HG02938 (cell line): Measurements from ENCODE around the gene HSH2D.
"Not testable (repeated sequence)": the region's sequence is repeated elsewhere in the genome, so short reads cannot be mapped to it uniquely, and the experiment has no call there.

Experiments used
- ATAC-seq: cut with Tn5 transposase; IDR thresholded peaks from one replicate; pipeline ENCODE4 v1.9.1; 2021; ENCODE audit warnings: mild to moderate bottlenecking, moderate library complexity; ENCODE audit not compliant: unreplicated experiment

HSH2D gene, protein sequence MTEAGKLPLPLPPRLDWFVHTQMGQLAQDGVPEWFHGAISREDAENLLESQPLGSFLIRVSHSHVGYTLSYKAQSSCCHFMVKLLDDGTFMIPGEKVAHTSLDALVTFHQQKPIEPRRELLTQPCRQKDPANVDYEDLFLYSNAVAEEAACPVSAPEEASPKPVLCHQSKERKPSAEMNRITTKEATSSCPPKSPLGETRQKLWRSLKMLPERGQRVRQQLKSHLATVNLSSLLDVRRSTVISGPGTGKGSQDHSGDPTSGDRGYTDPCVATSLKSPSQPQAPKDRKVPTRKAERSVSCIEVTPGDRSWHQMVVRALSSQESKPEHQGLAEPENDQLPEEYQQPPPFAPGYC

DNA sequence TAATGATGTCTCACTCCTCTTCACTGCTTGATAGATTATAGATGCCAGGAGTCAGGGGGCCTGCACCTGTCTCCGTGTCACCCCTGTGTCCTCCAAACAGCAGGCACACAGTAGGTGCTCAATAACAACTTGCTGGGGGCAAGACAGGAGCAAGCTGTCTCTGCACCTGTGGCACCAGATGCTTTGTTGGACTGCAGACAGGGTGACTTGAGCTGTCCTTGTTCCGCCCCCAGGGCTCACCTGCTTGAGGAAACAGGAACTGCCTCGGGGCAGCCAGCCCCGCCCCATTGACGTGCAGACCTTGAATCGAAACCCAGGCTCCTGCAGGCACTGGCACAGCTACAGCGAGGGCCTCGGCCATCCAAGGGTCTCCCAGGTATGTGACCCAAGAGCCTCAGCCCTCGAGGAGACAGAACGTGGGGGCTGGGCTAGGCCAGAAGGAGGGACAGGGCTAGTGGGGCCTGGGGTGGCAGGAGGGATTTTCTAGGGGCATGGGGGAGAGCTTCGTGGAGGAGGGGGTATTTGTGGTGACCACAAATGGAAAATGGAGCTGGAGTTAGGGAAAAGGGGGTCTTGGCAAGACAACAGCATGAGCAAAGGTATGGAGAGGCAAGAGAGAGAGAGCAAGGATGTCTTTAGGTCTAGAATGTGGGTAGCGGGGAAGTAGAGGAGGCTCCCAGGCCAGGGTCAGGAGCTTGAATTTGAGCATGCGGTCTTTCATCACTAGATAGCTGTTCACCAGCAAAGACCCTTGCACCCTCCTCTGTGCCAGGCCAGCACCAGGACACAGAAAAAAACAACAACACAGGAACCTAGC, at the start of gene HSH2D:
HSH2D (plus strand) TSS at position 287 of the 817 bp plus-strand sequence. CDS start 5,066 bp downstream, outside the sequence.
- peak; percentile 50 for ATAC-seq

DNA sequence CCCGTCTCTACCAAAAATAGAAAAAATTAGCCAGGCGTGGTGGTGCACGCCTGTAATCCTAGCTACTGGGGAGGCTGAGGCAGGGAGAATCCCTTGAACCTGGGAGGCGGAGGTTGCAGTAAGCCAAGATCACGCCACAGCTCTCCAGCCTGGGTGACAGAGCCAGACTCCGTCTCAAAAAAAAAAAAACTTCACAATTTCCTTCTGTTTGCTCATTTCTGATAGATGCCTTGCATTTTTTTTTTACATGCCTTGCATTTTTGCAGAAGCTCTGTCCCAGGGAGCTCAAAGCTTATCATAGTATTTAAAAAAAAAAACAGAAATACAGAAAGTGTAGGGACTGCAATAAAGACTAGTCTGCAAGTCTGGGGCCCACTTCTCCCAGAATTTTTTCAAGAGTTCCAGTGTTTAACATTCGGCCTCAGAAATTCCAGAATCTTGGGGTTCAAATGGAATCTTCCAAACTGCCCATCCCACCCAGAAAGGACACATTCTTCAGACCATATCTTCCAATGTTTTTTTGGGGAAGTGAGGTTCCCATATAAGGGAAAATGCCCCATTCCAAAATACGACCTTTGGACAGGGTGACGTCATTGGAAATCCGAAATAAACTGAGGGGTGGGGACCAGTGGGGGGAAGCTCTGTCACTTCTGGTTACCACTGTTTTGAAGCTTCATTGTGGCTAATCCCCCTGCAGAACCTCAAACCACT, 49.0 kb upstream of the HSH2D start:
- no peak for ATAC-seq

DNA sequence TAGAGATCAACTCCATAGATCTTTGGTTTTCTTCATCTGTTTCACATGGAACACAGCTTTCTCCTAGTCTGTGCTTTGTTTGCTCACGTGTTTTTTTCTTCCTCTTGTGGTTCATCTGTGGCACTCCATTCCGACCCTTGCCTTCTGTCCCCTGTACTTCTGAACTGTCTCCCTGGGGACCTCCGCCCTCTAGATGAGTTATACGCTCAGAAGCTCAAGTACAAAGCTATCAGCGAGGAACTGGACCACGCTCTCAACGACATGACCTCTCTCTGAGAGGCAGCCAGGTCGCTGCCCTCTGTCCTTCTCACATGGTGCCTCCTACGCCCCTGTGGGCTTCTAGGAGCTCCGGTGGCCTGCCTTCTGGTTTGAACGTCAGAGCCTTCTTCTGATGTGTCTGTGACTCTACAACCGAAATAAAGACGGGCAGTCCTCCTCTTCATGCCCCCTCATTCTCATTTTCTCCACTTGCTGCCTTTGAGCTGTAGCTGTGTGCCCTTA, 48.4 kb upstream of the HSH2D start:
- ATAC-seq: no peak

DNA sequence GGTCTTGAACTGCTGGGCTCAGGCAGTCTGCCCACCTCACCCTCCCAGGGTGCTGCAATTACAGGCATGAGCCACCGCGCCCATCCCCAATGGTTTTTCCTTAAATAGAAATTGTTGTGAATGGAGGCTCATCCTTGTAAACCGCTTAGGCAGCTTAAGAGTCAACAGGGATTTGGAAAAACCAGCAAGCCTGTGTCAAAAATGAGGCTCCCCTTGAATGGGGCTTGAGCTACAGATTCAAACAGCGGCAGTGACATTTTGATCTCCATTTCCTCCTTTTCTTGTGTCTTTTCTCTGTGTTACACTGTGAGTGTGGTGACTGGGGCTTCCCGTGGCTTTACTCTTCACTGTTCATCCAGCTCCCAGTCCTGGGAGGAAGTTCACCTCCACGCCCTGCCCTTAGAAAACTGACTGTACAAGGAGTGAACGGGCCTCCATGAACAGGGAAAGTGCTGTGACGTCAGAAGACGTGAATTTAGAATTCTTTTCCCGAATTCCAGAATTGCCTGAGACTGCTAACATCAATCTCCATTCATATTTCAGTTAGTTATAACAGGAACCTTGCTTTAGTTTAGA, 47.1 kb upstream of the HSH2D start:
- ATAC-seq: no peak

DNA sequence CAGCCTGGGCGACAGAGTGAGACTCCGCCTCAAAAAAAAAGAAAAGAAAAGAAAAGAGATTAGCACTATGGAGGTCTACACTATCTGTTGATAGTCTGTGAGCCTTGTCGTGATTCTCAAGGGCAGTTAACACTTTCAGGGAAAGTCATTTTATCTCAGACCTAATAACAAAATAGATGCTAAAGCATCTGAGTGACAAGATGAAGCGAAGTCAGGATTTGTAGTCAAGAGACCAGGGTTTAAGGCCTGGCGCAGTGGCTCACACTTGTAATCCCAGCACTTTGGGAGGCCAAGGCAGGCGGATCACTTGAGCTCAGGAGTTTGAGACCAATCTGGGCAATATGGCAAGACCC, 45.1 kb upstream of the HSH2D start:
- ATAC-seq: no peak

DNA sequence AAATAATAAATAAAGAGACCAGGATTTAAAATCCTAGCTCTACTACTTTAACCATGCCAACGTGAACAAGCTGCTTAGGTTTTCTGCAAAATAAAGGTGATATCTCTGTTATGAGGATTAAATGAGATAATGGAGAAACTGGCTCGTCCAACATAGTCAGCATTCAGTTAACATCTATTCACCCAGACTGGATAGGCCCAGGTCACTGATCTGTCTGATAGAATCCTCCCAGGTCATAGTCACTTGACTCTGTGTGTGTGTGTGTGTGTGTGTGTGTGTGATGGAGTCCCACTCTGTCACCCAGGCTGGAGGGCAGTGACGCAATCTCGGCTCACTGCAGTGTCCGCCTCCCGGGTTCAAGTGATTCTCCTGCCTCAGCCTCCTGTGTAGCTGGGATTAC, 44.7 kb upstream of the HSH2D start:
- no peak for ATAC-seq

DNA sequence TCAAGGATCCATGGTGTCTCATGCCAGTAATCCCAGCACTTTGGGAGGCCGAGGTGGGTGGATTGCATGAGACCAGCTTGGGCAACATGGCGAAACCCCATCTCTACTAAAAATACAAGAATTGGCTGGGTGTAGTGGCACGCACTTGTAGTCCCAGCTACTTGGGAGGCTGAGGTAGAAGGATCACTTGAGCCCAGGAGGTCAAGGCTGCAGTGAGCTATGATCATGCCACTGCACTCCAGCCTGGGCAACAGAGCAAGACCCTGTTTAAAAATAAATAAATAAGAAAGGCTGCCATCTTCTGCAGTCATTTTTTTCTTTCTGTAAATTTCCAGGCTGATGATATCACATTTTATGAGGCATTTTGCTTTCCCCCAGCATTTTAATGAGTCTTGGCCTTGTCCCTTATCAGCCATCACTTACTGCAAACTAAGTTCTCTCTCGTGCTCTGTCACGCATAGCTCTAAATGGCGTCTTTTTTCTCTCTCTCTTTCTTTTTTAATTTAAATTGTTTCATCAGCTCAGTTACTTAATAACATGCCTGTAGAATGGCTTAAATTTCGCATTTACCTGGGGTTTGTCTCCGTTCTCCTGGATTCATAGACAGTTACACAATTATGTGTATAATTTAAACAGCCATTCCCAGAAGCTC, 44.0 kb upstream of the HSH2D start:
- ATAC-seq: not testable (repeated sequence)

DNA sequence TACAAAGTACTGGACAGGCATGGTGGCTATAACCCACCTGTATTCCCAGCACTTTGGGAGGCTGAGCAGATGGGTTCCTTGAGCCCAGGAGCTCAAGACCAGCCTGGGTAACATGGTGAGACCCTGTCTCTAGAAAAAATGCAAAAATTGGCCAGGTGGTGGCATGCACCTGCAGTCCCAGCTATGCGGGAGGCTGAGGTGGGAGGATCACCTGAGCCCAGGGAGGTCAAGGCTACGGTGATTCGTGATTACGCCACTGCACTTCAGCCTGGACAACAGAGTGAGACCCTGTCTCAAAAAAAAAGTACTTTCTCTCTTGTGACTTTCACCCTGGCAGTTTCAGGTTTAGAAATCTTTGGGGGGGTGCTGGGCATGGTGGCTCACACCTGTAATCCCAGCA, 43.0 kb upstream of the HSH2D start:
- no peak for ATAC-seq

DNA sequence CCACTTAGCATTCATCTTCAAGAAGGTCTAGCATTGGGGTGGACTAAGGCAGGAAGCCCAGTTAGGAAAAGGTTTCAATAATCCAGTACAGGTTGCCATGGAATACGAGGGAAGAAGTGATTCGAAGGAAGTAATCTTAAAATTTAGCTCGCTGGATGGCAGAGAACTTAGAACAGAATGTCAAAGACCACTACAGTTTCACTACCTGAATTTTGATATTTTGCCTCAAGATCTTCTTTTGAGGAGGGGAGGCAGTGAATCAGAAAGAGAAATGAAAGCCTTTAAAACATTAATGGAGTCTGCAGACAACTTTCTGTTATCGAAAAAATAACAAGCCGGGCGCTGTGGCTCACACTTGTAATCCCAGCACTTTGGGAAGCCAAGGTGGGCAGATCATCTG, 38.8 kb upstream of the HSH2D start:
- ATAC-seq: no peak

DNA sequence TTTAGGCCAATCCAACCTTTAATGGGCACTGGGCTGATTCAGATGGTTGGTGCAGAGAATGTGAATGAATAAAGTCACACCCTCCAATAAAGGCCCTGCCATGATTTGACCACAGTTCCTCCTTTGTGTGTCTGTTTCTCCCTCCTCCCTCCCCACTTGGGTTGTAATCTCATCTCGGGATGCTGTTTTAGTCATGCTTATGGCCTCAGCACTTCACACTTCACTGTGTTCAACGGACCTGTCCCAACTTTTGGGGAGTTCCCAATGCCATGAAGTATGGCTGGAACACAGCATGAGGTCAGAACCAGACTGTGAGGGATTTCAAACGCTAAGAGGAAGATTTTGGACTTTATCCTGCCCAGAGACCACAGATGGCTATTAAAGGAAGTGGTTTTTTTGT, 37.4 kb upstream of the HSH2D start:
- ATAC-seq: no peak

DNA sequence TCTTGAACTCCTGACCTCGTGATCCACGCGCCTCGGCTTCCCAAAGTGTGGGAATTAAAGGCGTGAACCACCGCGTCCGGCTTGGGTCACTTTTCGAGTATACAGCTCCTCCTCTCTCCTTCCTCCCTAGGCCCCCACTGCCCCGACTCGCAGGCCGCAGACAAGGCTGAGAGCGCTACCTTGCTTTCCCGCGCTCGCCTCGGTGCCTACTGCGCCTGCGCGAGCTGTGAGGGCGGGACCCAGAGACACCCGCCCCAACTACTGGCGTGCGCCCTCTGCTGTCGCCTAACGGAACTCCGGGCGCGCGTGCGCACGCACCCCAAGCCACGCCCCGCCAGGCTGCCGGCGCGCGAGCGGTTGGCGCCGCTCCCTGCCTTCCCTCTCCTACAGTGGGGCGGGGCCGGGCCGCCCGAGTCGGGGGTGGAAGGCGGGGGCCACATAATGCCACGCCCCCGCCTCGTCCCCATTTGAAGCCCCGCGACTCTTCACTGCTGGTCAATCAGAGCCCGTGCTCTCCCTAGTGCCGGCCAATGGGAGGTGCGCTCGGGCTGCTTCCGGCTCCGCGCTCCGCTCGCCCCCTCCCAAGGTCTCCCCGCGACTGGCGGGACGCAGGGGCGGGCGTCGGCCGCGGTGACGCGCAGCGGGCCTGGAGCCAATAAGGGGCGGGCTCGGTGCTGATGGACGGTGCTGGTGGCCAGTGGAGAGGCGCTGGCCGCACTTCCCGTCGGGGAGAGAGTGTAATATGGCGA, 32.2 kb upstream of the HSH2D start, which contains the start of gene RAB8A:
RAB8A (plus strand) TSS at position 730 of the 749 bp plus-strand sequence; CDS start at position 743, 13 bp downstream.
- peak; percentile 82 for ATAC-seq

DNA sequence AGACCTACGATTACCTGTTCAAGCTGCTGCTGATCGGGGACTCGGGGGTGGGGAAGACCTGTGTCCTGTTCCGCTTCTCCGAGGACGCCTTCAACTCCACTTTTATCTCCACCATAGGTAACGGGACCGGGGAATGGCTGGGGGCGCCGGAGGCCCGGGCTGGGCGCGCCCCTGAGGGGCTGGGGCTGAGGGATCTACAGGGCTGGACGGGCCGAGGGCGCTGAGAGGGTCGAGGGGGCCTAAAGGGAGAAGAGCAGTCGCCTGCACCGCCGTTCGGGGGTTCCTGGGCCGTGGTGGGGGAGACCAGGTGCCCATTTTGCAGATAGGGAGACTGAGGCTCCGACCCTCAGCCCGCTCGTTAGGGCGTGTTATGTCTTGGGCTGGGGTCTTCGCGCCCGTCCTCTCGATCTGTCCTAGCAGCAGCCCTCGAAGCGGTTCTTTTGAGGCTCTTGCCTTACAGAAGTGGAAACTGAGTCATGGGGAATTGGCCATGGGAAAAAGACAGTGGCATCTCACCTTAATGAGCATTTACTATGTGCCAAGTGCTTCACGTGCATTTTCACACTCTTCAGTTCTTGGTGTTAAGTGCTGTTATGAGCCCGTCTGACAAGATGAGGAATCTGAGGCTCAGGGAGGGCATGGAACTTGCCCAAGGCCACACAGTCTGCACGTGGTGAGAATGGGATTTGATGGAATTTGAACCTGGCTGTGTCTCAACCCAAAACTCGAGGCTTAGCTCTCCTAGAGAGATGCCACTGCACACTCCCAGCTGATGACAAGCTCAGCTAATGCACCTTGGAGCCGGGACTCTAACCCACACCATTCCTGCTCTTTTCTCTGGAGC, 31.4 kb upstream of the HSH2D start:
- ATAC-seq: no peak

DNA sequence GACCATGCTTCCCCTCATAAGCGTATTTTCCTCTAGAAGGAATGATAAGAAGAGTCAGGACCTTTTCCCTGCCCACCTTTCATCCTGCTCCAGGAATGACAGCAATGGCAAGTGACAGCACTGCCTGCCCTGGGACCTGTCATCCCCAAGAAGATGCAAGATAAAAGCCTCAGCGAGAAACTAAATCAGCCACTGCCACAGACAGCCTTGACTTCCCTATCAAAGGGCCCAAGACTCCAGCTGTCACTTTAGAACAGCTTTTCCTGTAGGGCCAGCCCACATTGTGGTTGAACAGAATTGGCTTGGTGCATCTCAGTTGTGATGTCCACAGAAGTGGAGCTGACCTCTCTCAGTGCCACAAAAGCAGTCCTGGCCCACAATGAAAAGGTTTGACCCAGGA, 30.7 kb upstream of the HSH2D start:
- no peak for ATAC-seq

DNA sequence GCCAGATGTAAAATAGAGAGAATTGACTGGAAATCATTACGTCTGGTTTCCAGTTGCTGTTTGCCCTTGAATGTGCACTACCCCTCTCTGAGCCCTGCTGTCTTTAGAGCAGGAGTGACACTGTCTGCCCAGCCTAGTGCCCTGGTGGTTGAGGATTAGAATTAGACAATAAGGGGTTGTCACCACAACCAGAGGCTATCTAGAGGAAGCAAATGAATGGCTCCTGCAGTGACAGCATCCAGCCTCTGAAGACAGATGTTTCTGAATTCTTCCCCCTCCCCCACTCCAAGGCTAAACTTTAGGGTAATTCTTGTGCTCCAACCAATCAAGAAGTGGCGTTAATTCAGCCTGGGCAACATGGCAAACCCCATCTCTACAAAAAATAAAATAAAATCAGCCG, 29.8 kb upstream of the HSH2D start:
- ATAC-seq: no peak

DNA sequence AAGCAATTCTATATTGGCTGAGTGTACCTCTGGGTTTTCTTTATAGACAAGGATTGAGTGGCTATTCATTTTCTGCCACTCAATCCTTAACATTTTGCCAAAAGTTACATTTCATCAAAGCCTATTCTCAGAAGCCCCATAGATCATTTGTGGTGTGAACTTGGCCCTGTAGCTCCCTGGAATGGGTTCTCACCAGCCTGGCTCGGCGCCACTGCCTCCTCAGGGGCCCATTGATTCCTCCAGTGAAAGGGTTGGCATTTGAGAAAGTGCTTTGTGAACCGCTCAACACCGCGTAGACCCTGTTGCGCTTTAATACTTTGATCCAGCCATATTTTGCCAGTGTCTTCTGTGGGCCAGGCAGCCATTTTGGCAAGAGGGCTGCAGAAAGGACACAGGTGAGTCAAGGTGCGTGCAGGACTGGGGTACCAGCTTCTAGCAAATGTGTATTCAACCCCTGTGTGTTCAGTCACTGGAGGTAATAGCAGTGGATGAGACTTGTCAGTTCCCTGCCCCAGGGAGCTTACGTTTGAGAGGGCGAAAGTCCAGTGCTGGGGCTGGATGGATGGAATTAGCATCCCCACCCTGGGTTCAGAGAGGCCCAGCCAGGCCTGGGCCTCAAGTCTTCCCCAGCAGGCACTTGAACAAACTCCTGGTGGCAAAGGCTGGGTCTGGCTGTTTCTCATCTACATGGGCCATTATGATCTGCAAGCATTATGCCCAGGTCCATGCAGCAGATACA, 28.0 kb upstream of the HSH2D start:
- ATAC-seq: no peak

DNA sequence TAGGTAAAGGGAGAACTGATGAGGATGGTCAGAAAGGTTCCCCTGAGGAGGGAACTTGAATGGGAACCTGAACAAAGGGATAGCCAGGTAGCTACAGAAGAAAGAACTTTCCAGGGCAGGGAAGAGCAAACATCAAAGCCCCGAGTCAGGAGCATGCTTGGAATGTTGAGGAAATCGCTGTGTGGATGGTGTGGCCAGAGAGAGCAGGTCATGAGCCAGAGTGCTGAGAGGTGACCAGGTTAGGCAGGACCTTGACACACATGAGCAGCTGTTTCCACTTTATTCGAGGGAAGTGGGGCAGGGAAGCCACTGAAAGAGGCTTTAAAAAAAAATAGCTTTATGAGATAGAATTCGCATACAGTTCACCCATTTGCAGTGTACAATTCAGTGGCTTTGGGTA, 27.4 kb upstream of the HSH2D start:
- ATAC-seq: no peak

DNA sequence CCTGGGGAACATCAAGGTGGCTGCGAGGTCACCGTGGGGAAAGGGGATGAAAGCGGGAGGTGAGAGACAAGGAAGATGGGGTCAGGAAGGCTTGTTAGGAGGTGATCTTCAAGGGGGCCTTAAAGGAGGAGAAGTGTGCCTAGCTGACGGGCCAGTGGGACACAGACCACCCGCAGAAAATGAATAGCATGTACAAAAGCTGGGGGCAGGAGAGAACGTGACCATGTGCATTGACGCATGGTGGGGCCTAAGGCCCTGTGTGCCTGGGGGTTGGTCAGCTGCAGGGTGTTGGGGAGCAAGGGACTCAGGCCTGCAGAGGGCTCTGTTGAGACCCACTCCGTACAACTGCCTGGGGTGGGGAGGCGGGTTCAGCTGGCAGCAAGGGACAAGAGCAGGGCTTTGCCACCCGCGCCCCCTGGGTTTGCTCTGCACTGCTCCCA, 25.9 kb upstream of the HSH2D start:
- no peak for ATAC-seq

DNA sequence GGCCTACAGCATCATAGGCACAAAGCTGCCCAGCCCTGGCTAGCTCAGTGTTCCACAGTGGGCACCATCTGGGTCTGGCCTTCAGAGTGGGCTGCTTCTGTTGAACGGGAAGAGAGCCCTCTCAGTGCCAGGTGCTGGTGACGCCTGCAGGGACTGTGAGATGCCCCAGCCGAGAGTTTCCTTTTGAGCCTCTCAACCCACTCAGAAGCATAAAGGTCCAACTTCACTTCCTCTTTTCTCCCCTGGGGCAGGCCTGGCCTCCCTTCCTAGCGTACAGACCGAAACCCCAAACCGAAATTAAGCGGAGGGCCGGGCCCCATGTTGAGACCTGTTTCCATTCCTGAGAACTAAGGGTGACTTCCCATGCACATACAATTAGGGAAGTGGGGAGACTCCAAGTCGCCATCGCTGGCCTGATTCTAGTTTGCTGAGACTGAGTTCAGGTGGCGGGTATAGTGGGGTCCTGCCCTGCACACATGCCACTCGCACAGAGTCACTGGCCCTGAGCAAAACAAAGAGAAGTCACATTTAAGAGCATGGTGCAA, 24.9 kb upstream of the HSH2D start:
- peak; percentile 81 for ATAC-seq
